Neural crest cell (in vitro differentiated cells): ENCODE measurements around the gene NFATC1. TPM values are rescaled to one million over a fixed set of nuclear protein-coding genes. Genes with fewer than 3 reads are reported as not detected.

ENCODE experiments used
- DNase-seq: peaks from one replicate; pipeline ENCODE4 v3.0.0; 2021; ENCODE audit warnings: low read depth, mixed read lengths, low spot score
- H3K27ac Mint-ChIP-seq: one replicate; pipeline ENCODE4 v1.8.0; 2021; ENCODE audit warnings: mild to moderate bottlenecking, mixed read lengths; ENCODE audit not compliant: unreplicated experiment
- H3K27me3 Mint-ChIP-seq: 2 replicates; pipeline ENCODE4 v1.8.0; 2021; ENCODE audit warnings: low read depth, mild to moderate bottlenecking, mixed read lengths
- H3K36me3 Mint-ChIP-seq: 2 replicates; pipeline ENCODE4 v1.8.0; 2021; ENCODE audit warnings: low read depth, mild to moderate bottlenecking, mixed read lengths
- H3K4me1 Mint-ChIP-seq: 2 replicates; pipeline ENCODE4 v1.8.0; 2021; ENCODE audit warnings: mixed read lengths
- H3K4me3 Mint-ChIP-seq: one replicate; pipeline ENCODE4 v1.8.0; 2021; ENCODE audit warnings: mild to moderate bottlenecking, mixed read lengths
- H3K9me3 Mint-ChIP-seq: 2 replicates; pipeline ENCODE4 v1.8.0; 2021; ENCODE audit warnings: mixed read lengths
- CTCF ChIP-seq: fragments of 200-600 bp; sonication (generic); conservative IDR thresholded peaks from 2 replicates; pipeline ENCODE4 v1.5.0; 2021; ENCODE audit warnings: antibody characterized with exemption, mild to moderate bottlenecking
- total RNA-seq: library from RNA; stranded (reverse); gene quantifications from 2 replicates; pipeline ENCODE4 v1.2.1, GENCODE V29; 2021

The NFATC1 gene
- total RNA-seq, 1 donor from 2014 or later = 2.4 TPM

GRCh38 chr18:79555885-79556284 is 160.2 kb downstream of the NFATC1 start:
- Mint-ChIP-seq H3K4me1 (no peaks in the 10 kb centered on the region), H3K9me3 (no peaks in the 10 kb centered on the region), H3K27ac (no peak overlapping the region), H3K27me3 (no peaks in the 10 kb centered on the region), H3K4me3 (no peak overlapping the region), H3K36me3 (no peaks in the 10 kb centered on the region)
- no peak for DNase-seq
- no peak for TF ChIP-seq CTCF

- H3K36me3 Mint-ChIP-seq = no peaks in the 10 kb centered on the region
- H3K4me3 Mint-ChIP-seq = no peak overlapping the region
- no peaks in the 10 kb centered on the region for H3K27me3 Mint-ChIP-seq
- H3K27ac Mint-ChIP-seq = no peak overlapping the region
- no peaks in the 10 kb centered on the region for H3K9me3 Mint-ChIP-seq
- no peak for TF ChIP-seq CTCF
- no peak for DNase-seq
- no peaks in the 10 kb centered on the region for H3K4me1 Mint-ChIP-seq
These were observed 161.3 kb downstream of the NFATC1 start for GRCh38 chr18:79556829-79557585.

- no peak for DNase-seq
- no peak overlapping the region for H3K27ac Mint-ChIP-seq
- H3K36me3 Mint-ChIP-seq = no peaks in the 10 kb centered on the region
- no peaks in the 10 kb centered on the region for H3K27me3 Mint-ChIP-seq
- H3K4me1 Mint-ChIP-seq = no peaks in the 10 kb centered on the region
- H3K9me3 Mint-ChIP-seq = no peaks in the 10 kb centered on the region
- no peak overlapping the region for H3K4me3 Mint-ChIP-seq
- TF ChIP-seq CTCF = no peak
These were observed 162.6 kb downstream of the NFATC1 start for GRCh38 chr18:79558196-79558932.

- no peak overlapping the region for H3K27ac Mint-ChIP-seq
- TF ChIP-seq CTCF = no peak
- H3K4me1 Mint-ChIP-seq = no peaks in the 10 kb centered on the region
- no peaks in the 10 kb centered on the region for H3K27me3 Mint-ChIP-seq
- no peak overlapping the region for H3K4me3 Mint-ChIP-seq
- H3K36me3 Mint-ChIP-seq = no peaks in the 10 kb centered on the region
- no peak for DNase-seq
- H3K9me3 Mint-ChIP-seq = no peaks in the 10 kb centered on the region
These were observed 163.2 kb downstream of the NFATC1 start for GRCh38 chr18:79558933-79559416.

GRCh38 chr18:79559436-79559835 is 163.7 kb downstream of the NFATC1 start:
- Mint-ChIP-seq H3K36me3 (no peaks in the 10 kb centered on the region), H3K9me3 (no peaks in the 10 kb centered on the region), H3K4me3 (no peak overlapping the region), H3K27me3 (no peaks in the 10 kb centered on the region), H3K4me1 (no peaks in the 10 kb centered on the region), H3K27ac (no peak overlapping the region)
- TF ChIP-seq CTCF = no peak
- DNase-seq = no peak
